ENCODE data around the gene TTC39A.

DNA sequence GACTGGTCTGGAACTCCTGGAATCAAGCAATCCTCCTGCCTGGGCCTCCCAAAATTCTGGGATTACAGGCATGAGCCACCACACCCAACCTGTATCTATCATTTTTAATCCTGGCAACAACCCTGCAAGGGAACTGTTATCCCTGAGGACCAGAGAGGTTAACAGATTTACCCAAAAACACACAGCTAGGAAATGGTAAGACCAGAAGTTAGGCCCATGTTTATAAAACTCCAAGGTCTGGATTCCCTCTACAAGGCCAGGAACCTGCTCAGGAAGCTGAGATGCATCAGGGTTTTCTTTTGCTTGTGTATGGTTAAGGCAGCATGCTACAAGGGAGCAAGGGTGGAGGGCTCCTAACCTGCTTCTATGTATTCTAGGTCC, 17.8 kb upstream of the TTC39A start:
- TF ChIP-seq, protein P1, sequence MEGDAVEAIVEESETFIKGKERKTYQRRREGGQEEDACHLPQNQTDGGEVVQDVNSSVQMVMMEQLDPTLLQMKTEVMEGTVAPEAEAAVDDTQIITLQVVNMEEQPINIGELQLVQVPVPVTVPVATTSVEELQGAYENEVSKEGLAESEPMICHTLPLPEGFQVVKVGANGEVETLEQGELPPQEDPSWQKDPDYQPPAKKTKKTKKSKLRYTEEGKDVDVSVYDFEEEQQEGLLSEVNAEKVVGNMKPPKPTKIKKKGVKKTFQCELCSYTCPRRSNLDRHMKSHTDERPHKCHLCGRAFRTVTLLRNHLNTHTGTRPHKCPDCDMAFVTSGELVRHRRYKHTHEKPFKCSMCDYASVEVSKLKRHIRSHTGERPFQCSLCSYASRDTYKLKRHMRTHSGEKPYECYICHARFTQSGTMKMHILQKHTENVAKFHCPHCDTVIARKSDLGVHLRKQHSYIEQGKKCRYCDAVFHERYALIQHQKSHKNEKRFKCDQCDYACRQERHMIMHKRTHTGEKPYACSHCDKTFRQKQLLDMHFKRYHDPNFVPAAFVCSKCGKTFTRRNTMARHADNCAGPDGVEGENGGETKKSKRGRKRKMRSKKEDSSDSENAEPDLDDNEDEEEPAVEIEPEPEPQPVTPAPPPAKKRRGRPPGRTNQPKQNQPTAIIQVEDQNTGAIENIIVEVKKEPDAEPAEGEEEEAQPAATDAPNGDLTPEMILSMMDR (IDR thresholded peaks at IDR 0.05; ENCODE audit: low read length), result no peak
- no peak for TF ChIP-seq EZH2 (IDR thresholded peaks at IDR 0.05; ENCODE audit: borderline replicate concordance, low read length)
